GM12865 (cell line): ENCODE data around the gene TMEM191C.
"Not testable (repeated sequence)": the region's sequence is repeated elsewhere in the genome, so short reads cannot be mapped to it uniquely, and the experiment has no call there.

ENCODE experiments used
- DNase-seq: peaks from one replicate; pipeline ENCODE4 v3.0.0; 2010; ENCODE audit warnings: low read depth
- H3K4me3 ChIP-seq: 2 replicates; pipeline ENCODE4 v1.5.1; 2011; ENCODE audit warnings: mild to moderate bottlenecking, low read depth, low read length, control low read depth

Gene TMEM191C

GRCh38 chr22:21490556-21490955 is 23.4 kb downstream of the TMEM191C start:
- DNase-seq, H3K4me3 ChIP-seq: not testable (repeated sequence)

GRCh38 chr22:21492271-21492670 is 25.1 kb downstream of the TMEM191C start:
- not testable (repeated sequence) for DNase-seq, H3K4me3 ChIP-seq

- H3K4me3 ChIP-seq, DNase-seq: not testable (repeated sequence)
Observed at GRCh38 chr22:21493789-21494782, 26.9 kb downstream of the TMEM191C start.

GRCh38 chr22:21497984-21498383 is 30.8 kb downstream of the TMEM191C start:
- not testable (repeated sequence) for H3K4me3 ChIP-seq, DNase-seq

- not testable (repeated sequence) for H3K4me3 ChIP-seq, DNase-seq
Observed at GRCh38 chr22:21498489-21498888, 31.3 kb downstream of the TMEM191C start.

- not testable (repeated sequence) for H3K4me3 ChIP-seq, DNase-seq
Observed at GRCh38 chr22:21499623-21500506, 32.7 kb downstream of the TMEM191C start.

- DNase-seq: not testable (repeated sequence)
Observed at GRCh38 chr22:21510397-21510796, 43.2 kb downstream of the TMEM191C start.

GRCh38 chr22:21512022-21512421 is 44.8 kb downstream of the TMEM191C start:
- not testable (repeated sequence) for DNase-seq, H3K4me3 ChIP-seq

More at GRCh38 chr22:21510397-21510796, 43.2 kb downstream of the TMEM191C start:
- not testable (repeated sequence) for H3K4me3 ChIP-seq

GRCh38 chr22:21514117-21514516 is 46.9 kb downstream of the TMEM191C start:
- DNase-seq, H3K4me3 ChIP-seq: not testable (repeated sequence)

GRCh38 chr22:21515234-21515633 is 48.0 kb downstream of the TMEM191C start:
- DNase-seq, H3K4me3 ChIP-seq: not testable (repeated sequence)

- not testable (repeated sequence) for H3K4me3 ChIP-seq, DNase-seq
Observed at GRCh38 chr22:21516522-21516921, 49.3 kb downstream of the TMEM191C start.

- not testable (repeated sequence) for DNase-seq, H3K4me3 ChIP-seq
Observed at GRCh38 chr22:21516970-21517764, 50.0 kb downstream of the TMEM191C start.
